HEK293T (cell line): ENCODE measurements around the gene SPEG.

ENCODE experiments used
- ARNT ChIP-seq: fragments of 450-650 bp; IDR thresholded peaks from 2 replicates; pipeline ENCODE4 v1.6.1; 2017; ENCODE audit warnings: mild to moderate bottlenecking
- BHLHE40 ChIP-seq: fragments of 450-650 bp; IDR thresholded peaks from 2 replicates; pipeline ENCODE4 v1.6.1; 2016; ENCODE audit warnings: mild to moderate bottlenecking, moderate library complexity, borderline replicate concordance
- CTBP1 ChIP-seq: fragments of 450-650 bp; IDR thresholded peaks from 2 replicates; pipeline ENCODE4 v1.6.1; 2016; ENCODE audit warnings: borderline replicate concordance
- ELF4 ChIP-seq: fragments of 450-650 bp; IDR thresholded peaks from 2 replicates; pipeline ENCODE4 v1.6.1; 2017; ENCODE audit warnings: antibody characterized with exemption
- FOXA1 ChIP-seq: fragments of 450-650 bp; IDR thresholded peaks from 2 replicates; pipeline ENCODE4 v1.6.1; 2016; ENCODE audit warnings: mild to moderate bottlenecking
- FOXK2 ChIP-seq: fragments of 450-650 bp; IDR thresholded peaks from 2 replicates; pipeline ENCODE4 v1.6.1; 2016; ENCODE audit warnings: mild to moderate bottlenecking
- FOXM1 ChIP-seq: fragments of 450-650 bp; IDR thresholded peaks from 2 replicates; pipeline ENCODE4 v1.6.1; 2017; ENCODE audit warnings: mild to moderate bottlenecking, borderline replicate concordance
- HDGF ChIP-seq: fragments of 450-650 bp; IDR thresholded peaks from 2 replicates; pipeline ENCODE4 v1.6.1; 2017; ENCODE audit warnings: antibody characterized with exemption, borderline replicate concordance
- SP1 ChIP-seq: fragments of 450-650 bp; IDR thresholded peaks from 2 replicates; pipeline ENCODE4 v1.6.1; 2017
- SUZ12 ChIP-seq: fragments of 450-650 bp; IDR thresholded peaks from 2 replicates; pipeline ENCODE4 v1.6.1; 2016; ENCODE audit warnings: mild to moderate bottlenecking
- TARDBP ChIP-seq: fragments of 450-650 bp; IDR thresholded peaks from 2 replicates; pipeline ENCODE4 v1.6.1; 2016
- TF ChIP-seq, protein P1 (sequence below): fragments of 450-650 bp; IDR thresholded peaks from 2 replicates; pipeline ENCODE4 v1.6.1; 2016

DNA sequence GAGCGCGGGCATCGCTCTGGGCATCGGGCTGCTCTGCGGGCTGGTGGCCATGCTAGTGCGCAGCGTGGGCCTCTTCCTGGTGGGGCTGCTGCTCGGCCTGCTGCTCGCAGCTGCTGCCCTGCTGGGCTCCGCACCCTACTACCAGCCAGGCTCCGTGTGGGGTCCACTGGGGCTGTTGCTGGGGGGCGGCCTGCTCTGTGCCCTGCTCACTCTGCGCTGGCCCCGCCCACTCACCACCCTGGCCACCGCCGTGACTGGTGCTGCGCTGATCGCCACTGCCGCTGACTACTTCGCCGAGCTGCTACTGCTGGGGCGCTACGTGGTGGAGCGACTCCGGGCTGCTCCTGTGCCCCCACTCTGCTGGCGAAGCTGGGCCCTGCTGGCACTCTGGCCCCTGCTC lies 113.0 kb downstream of the SPEG start:
- TF ChIP-seq ARNT (no peak), FOXM1 (no peak), SP1 (no peak), BHLHE40 (no peak), ELF4 (no peak), TARDBP (no peak), FOXA1 (no peak), HDGF (no peak), FOXK2 (no peak), SUZ12 (no peak), CTBP1 (no peak)
- TF ChIP-seq, protein P1, sequence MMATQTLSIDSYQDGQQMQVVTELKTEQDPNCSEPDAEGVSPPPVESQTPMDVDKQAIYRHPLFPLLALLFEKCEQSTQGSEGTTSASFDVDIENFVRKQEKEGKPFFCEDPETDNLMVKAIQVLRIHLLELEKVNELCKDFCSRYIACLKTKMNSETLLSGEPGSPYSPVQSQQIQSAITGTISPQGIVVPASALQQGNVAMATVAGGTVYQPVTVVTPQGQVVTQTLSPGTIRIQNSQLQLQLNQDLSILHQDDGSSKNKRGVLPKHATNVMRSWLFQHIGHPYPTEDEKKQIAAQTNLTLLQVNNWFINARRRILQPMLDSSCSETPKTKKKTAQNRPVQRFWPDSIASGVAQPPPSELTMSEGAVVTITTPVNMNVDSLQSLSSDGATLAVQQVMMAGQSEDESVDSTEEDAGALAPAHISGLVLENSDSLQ = no peak
